Fibroblast of lung (primary cell): ENCODE data around the gene MMGT1. TPM values are rescaled to one million over a fixed set of nuclear protein-coding genes. Genes with fewer than 3 reads are reported as not detected.

Experiments
- DNase-seq, 2 donors: peaks; one replicate each; pipeline versions ENCODE4 v3.0.0 to v3.0.0-alpha.2; 2010; ENCODE audit warnings: low read depth in 2 of 2
- H2AFZ ChIP-seq: 2 replicates; pipeline ENCODE4 v1.5.1; 2012; ENCODE audit warnings: low read length, control low read depth, inconsistent platforms
- H3K27ac ChIP-seq: 2 replicates; pipeline ENCODE4 v1.5.1; 2011; ENCODE audit warnings: low read length, control low read depth; ENCODE audit not compliant: insufficient read depth
- H3K27me3 ChIP-seq: 2 replicates; pipeline ENCODE4 v1.5.1; 2011; ENCODE audit warnings: mild to moderate bottlenecking, low read length; ENCODE audit not compliant: control insufficient read depth, insufficient read depth
- H3K36me3 ChIP-seq: 2 replicates; pipeline ENCODE4 v1.5.1; 2011; ENCODE audit warnings: low read length; ENCODE audit not compliant: control insufficient read depth, insufficient read depth
- H3K4me1 ChIP-seq: 2 replicates; pipeline ENCODE4 v1.5.1; 2011; ENCODE audit warnings: low read length; ENCODE audit not compliant: control insufficient read depth, insufficient read depth; ENCODE audit errors: extremely low read depth
- H3K4me2 ChIP-seq: 2 replicates; pipeline ENCODE4 v1.5.1; 2011; ENCODE audit warnings: low read length, control low read depth; ENCODE audit not compliant: insufficient read depth; ENCODE audit errors: extremely low read depth
- H3K4me3 ChIP-seq, 4 experiments: fragments of 200-600 bp in 1 of 4; sonication (generic) in 1 of 4; replicated peaks in 1 of 4; 2 replicates each; pipeline ENCODE4 v1.5.1; 2011 to 2016; ENCODE audit warnings: low read length in 4 of 4, low read depth in 3 of 4, mild to moderate bottlenecking in 3 of 4, control low read depth in 2 of 4, inconsistent platforms in 1 of 4, mixed read lengths in 1 of 4; ENCODE audit not compliant: insufficient read depth in 1 of 4; ENCODE audit errors: control extremely low read depth in 1 of 4
- H3K79me2 ChIP-seq: 2 replicates; pipeline ENCODE4 v1.5.1; 2012; ENCODE audit warnings: mild to moderate bottlenecking, low read length, inconsistent platforms; ENCODE audit not compliant: control insufficient read depth, insufficient read depth
- H3K9ac ChIP-seq: 2 replicates; pipeline ENCODE4 v1.5.1; 2011; ENCODE audit warnings: mild to moderate bottlenecking, low read length, control low read depth; ENCODE audit not compliant: insufficient read depth
- H3K9me3 ChIP-seq: 2 replicates; pipeline ENCODE4 v1.5.1; 2012; ENCODE audit warnings: low read depth, low read length; ENCODE audit not compliant: control insufficient read depth, insufficient read depth
- H4K20me1 ChIP-seq: 2 replicates; pipeline ENCODE4 v1.5.1; 2011; ENCODE audit warnings: low read length; ENCODE audit not compliant: control insufficient read depth, insufficient read depth; ENCODE audit errors: extremely low read depth
- CTCF ChIP-seq, 2 donors: IDR thresholded peaks in 1 of 2; conservative IDR thresholded peaks in 1 of 2; 1 replicate in 1 of 2; 2 replicates in 1 of 2; pipeline ENCODE4 v1.5.1; 2011 to 2012; ENCODE audit warnings: low read length in 2 of 2, control low read depth in 1 of 2, inconsistent platforms in 1 of 2, low read depth in 1 of 2, mild to moderate bottlenecking in 1 of 2
- EZH2 ChIP-seq: IDR thresholded peaks from 2 replicates; pipeline ENCODE4 v1.5.1; 2012; ENCODE audit warnings: low read length, control low read depth, mild to moderate bottlenecking; ENCODE audit errors: missing control alignments
- polyA plus RNA-seq, 2 donors: library from polyadenylated mRNA; depleted of rRNA in 1 of 2; stranded (reverse) in 1 of 2; unstranded in 1 of 2; fragments of >200 nt; gene quantifications; 2 replicates each; pipeline ENCODE4 v1.2.1, GENCODE V29; 2011 to 2012; ENCODE audit warnings: missing spikeins in 1 of 2
- total RNA-seq: library from RNA; depleted of rRNA; stranded (reverse); fragments of >200 nt; gene quantifications from 2 replicates; pipeline ENCODE4 v1.2.1, GENCODE V29; 2014

The MMGT1 gene
- total and polyA plus RNA-seq, 2 donors (not counting 1 experiment from before 2014, with no cell fraction given) = 10.4 to 26.9 TPM

GRCh38 chrX:135951291-135951690 lies 22.5 kb downstream of the MMGT1 start:
- DNase-seq = no peak
- Histone ChIP-seq H3K4me3 (no peak overlapping the region), H2AFZ (no peak overlapping the region), H3K9ac (no peak overlapping the region), H3K36me3 (no peaks in the 10 kb centered on the region), H3K9me3 (no peaks in the 10 kb centered on the region), H3K79me2 (no peaks in the 10 kb centered on the region), H3K4me1 (no peaks in the 10 kb centered on the region), H3K27ac (no peak overlapping the region), H3K27me3 (no peaks in the 10 kb centered on the region), H4K20me1 (no peaks in the 10 kb centered on the region), H3K4me2 (no peak overlapping the region)
- TF ChIP-seq EZH2 = no peak
- TF ChIP-seq CTCF (conservative IDR thresholded peaks at IDR 0.05 in 1 of 2, IDR thresholded peaks at IDR 0.05 in 1 of 2; ENCODE audit: low read depth in 1 of 2, low read length in 2 of 2) = no peak

- no peak for DNase-seq
- Histone ChIP-seq H3K9me3 (no peaks in the 10 kb centered on the region), H3K4me1 (no peaks in the 10 kb centered on the region), H3K27me3 (no peaks in the 10 kb centered on the region), H4K20me1 (no peaks in the 10 kb centered on the region), H3K36me3 (no peaks in the 10 kb centered on the region), H3K4me3 (no peak overlapping the region), H3K9ac (no peak overlapping the region), H2AFZ (no peak overlapping the region), H3K27ac (no peak overlapping the region), H3K4me2 (no peak overlapping the region), H3K79me2 (no peaks in the 10 kb centered on the region)
- TF ChIP-seq EZH2 (no peak), CTCF (conservative IDR thresholded peaks at IDR 0.05 in 1 of 2, IDR thresholded peaks at IDR 0.05 in 1 of 2; ENCODE audit: low read depth in 1 of 2, low read length in 2 of 2) (no peak)
These were observed 29.3 kb downstream of the MMGT1 start for GRCh38 chrX:135944486-135944885.

- no peaks in the 10 kb centered on the region for H3K79me2 ChIP-seq
- no peaks in the 10 kb centered on the region for H3K36me3 ChIP-seq
- no peaks in the 10 kb centered on the region for H3K27me3 ChIP-seq
- no peak overlapping the region for H3K4me2 ChIP-seq
- DNase-seq = peak; percentile 20 to 25
- H4K20me1 ChIP-seq = no peaks in the 10 kb centered on the region
- H3K4me3 ChIP-seq = no peak overlapping the region
- H3K9me3 ChIP-seq = no peaks in the 10 kb centered on the region
- TF ChIP-seq CTCF (conservative IDR thresholded peaks at IDR 0.05 in 1 of 2, IDR thresholded peaks at IDR 0.05 in 1 of 2; ENCODE audit: low read depth in 1 of 2, low read length in 2 of 2) = peak; percentile 54 to 65
- TF ChIP-seq EZH2 = no peak
- H2AFZ ChIP-seq = no peak overlapping the region
- H3K9ac ChIP-seq = no peak overlapping the region
- H3K4me1 ChIP-seq = no peaks in the 10 kb centered on the region
- no peak overlapping the region for H3K27ac ChIP-seq
These were observed 41.9 kb downstream of the MMGT1 start for GRCh38 chrX:135931644-135932487.
